Nephron (organoid): Measurements from ENCODE around the gene CPSF4L.

Experiments used
- H3K27ac Mint-ChIP-seq, 3 experiments: 2 replicates each; pipeline ENCODE4 v1.8.0; 2020; ENCODE audit warnings: mixed read lengths in 3 of 3, mild to moderate bottlenecking in 2 of 3, moderate library complexity in 1 of 3
- H3K27me3 Mint-ChIP-seq: 2 replicates; pipeline ENCODE4 v1.8.0; 2021; ENCODE audit warnings: low read depth, mild to moderate bottlenecking, moderate library complexity, mixed read lengths
- H3K36me3 Mint-ChIP-seq: 2 replicates; pipeline ENCODE4 v1.8.0; 2020; ENCODE audit warnings: low read depth, mixed read lengths
- H3K4me1 Mint-ChIP-seq: 2 replicates; pipeline ENCODE4 v1.8.0; 2020; ENCODE audit warnings: mixed read lengths
- H3K4me3 Mint-ChIP-seq, 3 experiments: 2 replicates each; pipeline ENCODE4 v1.8.0; 2020; ENCODE audit warnings: mild to moderate bottlenecking in 3 of 3, mixed read lengths in 3 of 3, moderate library complexity in 2 of 3
- H3K9me3 Mint-ChIP-seq: 2 replicates; pipeline ENCODE4 v1.8.0; 2020; ENCODE audit warnings: mixed read lengths
- CTCF ChIP-seq, 3 experiments: fragments of 200-600 bp; sonication (generic); IDR thresholded peaks; one replicate each; pipeline ENCODE4 v1.5.0; 2021; ENCODE audit warnings: antibody characterized with exemption in 3 of 3; ENCODE audit not compliant: unreplicated experiment in 3 of 3

CPSF4L gene

GRCh38 chr17:73230088-73230487 is 31.6 kb downstream of the CPSF4L start:
- Mint-ChIP-seq H3K4me1 (peaks cover 55% of the 10 kb centered on the region), H3K9me3 (no peaks in the 10 kb centered on the region), H3K27ac (no peak overlapping the region), H3K36me3 (peaks cover 6% of the 10 kb centered on the region), H3K4me3 (peak overlapping the region; percentile 94 to 100 (median 94)), H3K27me3 (no peaks in the 10 kb centered on the region)
- no peak for TF ChIP-seq CTCF (IDR thresholded peaks at IDR 0.05; ENCODE audit: unreplicated experiment in 3 of 3)

- H3K4me1 Mint-ChIP-seq: peaks cover 59% of the 10 kb centered on the region
- no peaks in the 10 kb centered on the region for H3K27me3 Mint-ChIP-seq
- peak overlapping the region; percentile 54 to 71 (median 56) for H3K4me3 Mint-ChIP-seq
- H3K9me3 Mint-ChIP-seq: no peaks in the 10 kb centered on the region
- H3K36me3 Mint-ChIP-seq: peaks cover 6% of the 10 kb centered on the region
- H3K27ac Mint-ChIP-seq: peak overlapping the region; percentile 42 to 81 (median 68)
- no peak for TF ChIP-seq CTCF (IDR thresholded peaks at IDR 0.05; ENCODE audit: unreplicated experiment in 3 of 3)
These were observed 32.9 kb downstream of the CPSF4L start for GRCh38 chr17:73228748-73229236.

GRCh38 chr17:73227944-73228343 is 33.7 kb downstream of the CPSF4L start:
- Mint-ChIP-seq H3K9me3 (no peaks in the 10 kb centered on the region), H3K27me3 (no peaks in the 10 kb centered on the region), H3K4me1 (peaks cover 55% of the 10 kb centered on the region), H3K36me3 (peaks cover 4% of the 10 kb centered on the region), H3K4me3 (peak overlapping the region in 1 of 3 experiments; percentile 12), H3K27ac (peak overlapping the region in 2 of 3 experiments; percentile 42 to 81)
- TF ChIP-seq CTCF (IDR thresholded peaks at IDR 0.05; ENCODE audit: unreplicated experiment in 3 of 3): no peak

GRCh38 chr17:73227379-73227778 is 34.3 kb downstream of the CPSF4L start:
- peaks cover 52% of the 10 kb centered on the region for H3K4me1 Mint-ChIP-seq

GRCh38 chr17:73226556-73227172 is 35.0 kb downstream of the CPSF4L start:
- H3K4me1 Mint-ChIP-seq: peaks cover 52% of the 10 kb centered on the region
- H3K9me3 Mint-ChIP-seq: no peaks in the 10 kb centered on the region
- no peaks in the 10 kb centered on the region for H3K27me3 Mint-ChIP-seq
- TF ChIP-seq CTCF (IDR thresholded peaks at IDR 0.05; ENCODE audit: unreplicated experiment in 3 of 3): no peak
- H3K4me3 Mint-ChIP-seq: peak overlapping the region in 1 of 3 experiments; percentile 14
- peak overlapping the region; percentile 3 to 23 (median 9) for H3K27ac Mint-ChIP-seq
- H3K36me3 Mint-ChIP-seq: peaks cover 6% of the 10 kb centered on the region

More at GRCh38 chr17:73227379-73227778, 34.3 kb downstream of the CPSF4L start:
- Mint-ChIP-seq H3K27ac (peak overlapping the region in 1 of 3 experiments; percentile 81), H3K27me3 (no peaks in the 10 kb centered on the region), H3K4me3 (no peak overlapping the region), H3K36me3 (peaks cover 6% of the 10 kb centered on the region), H3K9me3 (no peaks in the 10 kb centered on the region)
- TF ChIP-seq CTCF (IDR thresholded peaks at IDR 0.05; ENCODE audit: unreplicated experiment in 3 of 3): no peak
